Measurements from ENCODE around the gene RBM28.

The RBM28 gene

GRCh38 chr7:128266529-128266882 is 77.2 kb downstream of the RBM28 start:
- peaks cover 3% of the 10 kb centered on the region for H3K27me3 ChIP-seq (ENCODE audit: insufficient read depth, low read length, poor library complexity)
- H3K9ac ChIP-seq (ENCODE audit: low read depth, low read length) = no peak overlapping the region
- H3K4me3 ChIP-seq (ENCODE audit: low read depth in 1 of 2, low read length in 2 of 2) = no peak overlapping the region
- H2AFZ ChIP-seq (ENCODE audit: low read depth, low read length) = no peak overlapping the region
- H4K20me1 ChIP-seq (ENCODE audit: insufficient read depth, low read length) = no peaks in the 10 kb centered on the region; the same call in 1 of the 2 replicates
- no peak for TF ChIP-seq EZH2 (IDR thresholded peaks at IDR 0.05; ENCODE audit: borderline replicate concordance, low read depth, low read length, severe bottlenecking)
- TF ChIP-seq, protein P1, sequence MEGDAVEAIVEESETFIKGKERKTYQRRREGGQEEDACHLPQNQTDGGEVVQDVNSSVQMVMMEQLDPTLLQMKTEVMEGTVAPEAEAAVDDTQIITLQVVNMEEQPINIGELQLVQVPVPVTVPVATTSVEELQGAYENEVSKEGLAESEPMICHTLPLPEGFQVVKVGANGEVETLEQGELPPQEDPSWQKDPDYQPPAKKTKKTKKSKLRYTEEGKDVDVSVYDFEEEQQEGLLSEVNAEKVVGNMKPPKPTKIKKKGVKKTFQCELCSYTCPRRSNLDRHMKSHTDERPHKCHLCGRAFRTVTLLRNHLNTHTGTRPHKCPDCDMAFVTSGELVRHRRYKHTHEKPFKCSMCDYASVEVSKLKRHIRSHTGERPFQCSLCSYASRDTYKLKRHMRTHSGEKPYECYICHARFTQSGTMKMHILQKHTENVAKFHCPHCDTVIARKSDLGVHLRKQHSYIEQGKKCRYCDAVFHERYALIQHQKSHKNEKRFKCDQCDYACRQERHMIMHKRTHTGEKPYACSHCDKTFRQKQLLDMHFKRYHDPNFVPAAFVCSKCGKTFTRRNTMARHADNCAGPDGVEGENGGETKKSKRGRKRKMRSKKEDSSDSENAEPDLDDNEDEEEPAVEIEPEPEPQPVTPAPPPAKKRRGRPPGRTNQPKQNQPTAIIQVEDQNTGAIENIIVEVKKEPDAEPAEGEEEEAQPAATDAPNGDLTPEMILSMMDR (IDR thresholded peaks at IDR 0.05; ENCODE audit: borderline replicate concordance, extremely low read depth, low read length, poor library complexity, severe bottlenecking) = no peak
- no peaks in the 10 kb centered on the region for H3K4me1 ChIP-seq (ENCODE audit: insufficient read depth, low read length)
- H3K36me3 ChIP-seq (ENCODE audit: insufficient read depth, low read length) = no peaks in the 10 kb centered on the region
- DNase-seq (no peak), ATAC-seq (ENCODE audit: insufficient read depth, low read depth) (no peak)
- H3K27ac ChIP-seq (ENCODE audit: low read length) = no peak overlapping the region
- H3K9me3 ChIP-seq (ENCODE audit: insufficient read depth, low read length, severe bottlenecking) = no peaks in the 10 kb centered on the region
- no peaks in the 10 kb centered on the region for H3K79me2 ChIP-seq (ENCODE audit: insufficient read depth, low read length)
- H3K4me2 ChIP-seq (ENCODE audit: insufficient read depth, low read length) = no peak overlapping the region

DNA sequence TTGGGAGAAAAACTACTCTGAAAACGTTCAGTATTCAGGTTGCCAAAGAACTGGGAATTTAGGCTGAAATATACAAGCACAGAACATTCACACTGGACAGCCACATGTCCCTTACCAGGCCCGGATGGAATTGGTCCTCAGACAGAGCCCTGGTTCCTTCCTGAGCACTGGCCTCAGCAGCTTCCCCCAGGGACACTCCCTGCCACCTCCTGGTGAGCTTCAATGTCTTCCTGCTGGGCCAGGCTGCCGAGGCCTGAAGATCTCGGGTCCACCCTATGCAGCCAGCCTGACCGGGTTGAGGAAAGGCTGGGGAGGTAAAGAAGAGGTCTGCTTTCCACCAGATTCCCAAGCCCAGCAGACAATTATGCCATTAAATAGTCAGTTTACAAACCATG is 77.8 kb downstream of the RBM28 start:
- H3K4me3 ChIP-seq (ENCODE audit: low read depth in 1 of 2, low read length in 2 of 2) = no peak overlapping the region
- no peaks in the 10 kb centered on the region for H3K79me2 ChIP-seq (ENCODE audit: insufficient read depth, low read length)
- TF ChIP-seq, protein P1 (IDR thresholded peaks at IDR 0.05; ENCODE audit: borderline replicate concordance, extremely low read depth, low read length, poor library complexity, severe bottlenecking) = no peak
- TF ChIP-seq EZH2 (IDR thresholded peaks at IDR 0.05; ENCODE audit: borderline replicate concordance, low read depth, low read length, severe bottlenecking) = no peak
- no peak overlapping the region for H2AFZ ChIP-seq (ENCODE audit: low read depth, low read length)
- no peak overlapping the region for H3K9ac ChIP-seq (ENCODE audit: low read depth, low read length)
- H3K36me3 ChIP-seq (ENCODE audit: insufficient read depth, low read length) = no peaks in the 10 kb centered on the region
- H3K4me2 ChIP-seq (ENCODE audit: insufficient read depth, low read length) = no peak overlapping the region
- DNase-seq = no peak
- no peak for ATAC-seq (ENCODE audit: insufficient read depth, low read depth)
- no peak overlapping the region for H3K27ac ChIP-seq (ENCODE audit: low read length)
- H4K20me1 ChIP-seq (ENCODE audit: insufficient read depth, low read length) = no peaks in the 10 kb centered on the region; the same call in 1 of the 2 replicates
- no peaks in the 10 kb centered on the region for H3K4me1 ChIP-seq (ENCODE audit: insufficient read depth, low read length)
- H3K27me3 ChIP-seq (ENCODE audit: insufficient read depth, low read length, poor library complexity) = peaks cover 3% of the 10 kb centered on the region
- H3K9me3 ChIP-seq (ENCODE audit: insufficient read depth, low read length, severe bottlenecking) = no peaks in the 10 kb centered on the region

- no peak for DNase-seq
- Histone ChIP-seq H3K36me3 (ENCODE audit: insufficient read depth, low read length) (no peaks in the 10 kb centered on the region), H3K4me2 (ENCODE audit: insufficient read depth, low read length) (no peak overlapping the region), H3K27me3 (ENCODE audit: insufficient read depth, low read length, poor library complexity) (peaks cover 3% of the 10 kb centered on the region), H3K79me2 (ENCODE audit: insufficient read depth, low read length) (no peaks in the 10 kb centered on the region), H4K20me1 (ENCODE audit: insufficient read depth, low read length) (no peaks in the 10 kb centered on the region; the same call in 1 of the 2 replicates), H3K9me3 (ENCODE audit: insufficient read depth, low read length, severe bottlenecking) (no peaks in the 10 kb centered on the region), H3K27ac (ENCODE audit: low read length) (no peak overlapping the region), H3K4me3 (ENCODE audit: low read depth in 1 of 2, low read length in 2 of 2) (no peak overlapping the region), H3K4me1 (ENCODE audit: insufficient read depth, low read length) (no peaks in the 10 kb centered on the region), H2AFZ (ENCODE audit: low read depth, low read length) (no peak overlapping the region), H3K9ac (ENCODE audit: low read depth, low read length) (no peak overlapping the region)
- no peak for ATAC-seq (ENCODE audit: insufficient read depth, low read depth)
- TF ChIP-seq, protein P1 (IDR thresholded peaks at IDR 0.05; ENCODE audit: borderline replicate concordance, extremely low read depth, low read length, poor library complexity, severe bottlenecking) = no peak
- no peak for TF ChIP-seq EZH2 (IDR thresholded peaks at IDR 0.05; ENCODE audit: borderline replicate concordance, low read depth, low read length, severe bottlenecking)
Observed at GRCh38 chr7:128265156-128265905, 78.4 kb downstream of the RBM28 start.

All from DND-41 (cell line).